Chondrocyte (in vitro differentiated cells): Measurements from ENCODE around the gene SRGAP1. TPM values are rescaled to one million over a fixed set of nuclear protein-coding genes. Genes with fewer than 3 reads are reported as not detected.
"Not testable (repeated sequence)": the region's sequence is repeated elsewhere in the genome, so short reads cannot be mapped to it uniquely, and the experiment has no call there.

Experiments used
- DNase-seq: peaks from one replicate; pipeline ENCODE4 v3.0.0; 2021; ENCODE audit warnings: mixed read lengths, low spot score
- H3K27ac Mint-ChIP-seq: one replicate; pipeline ENCODE4 v1.8.0; 2021; ENCODE audit warnings: mild to moderate bottlenecking, moderate library complexity, mixed read lengths; ENCODE audit not compliant: unreplicated experiment
- H3K27me3 Mint-ChIP-seq: 2 replicates; pipeline ENCODE4 v1.8.0; 2021; ENCODE audit warnings: low read depth, mixed read lengths
- H3K36me3 Mint-ChIP-seq: 2 replicates; pipeline ENCODE4 v1.8.0; 2021; ENCODE audit warnings: low read depth, mixed read lengths
- H3K4me1 Mint-ChIP-seq: 2 replicates; pipeline ENCODE4 v1.8.0; 2021; ENCODE audit warnings: low read depth, mild to moderate bottlenecking, mixed read lengths
- H3K4me3 Mint-ChIP-seq: one replicate; pipeline ENCODE4 v1.8.0; 2021; ENCODE audit warnings: mild to moderate bottlenecking, moderate library complexity, mixed read lengths; ENCODE audit not compliant: unreplicated experiment
- H3K9me3 Mint-ChIP-seq: 2 replicates; pipeline ENCODE4 v1.8.0; 2021; ENCODE audit warnings: low read depth, mixed read lengths
- CTCF ChIP-seq: fragments of 200-600 bp; sonication (generic); IDR thresholded peaks from 2 replicates; pipeline ENCODE4 v1.5.0; 2021; ENCODE audit warnings: antibody characterized with exemption, mild to moderate bottlenecking, moderate library complexity
- total RNA-seq: library from RNA; stranded (reverse); gene quantifications from 3 replicates; pipeline ENCODE4 v1.2.1, GENCODE V29; 2021

The SRGAP1 gene
- total RNA-seq, 1 donor from 2014 or later: 13.2 TPM

DNA sequence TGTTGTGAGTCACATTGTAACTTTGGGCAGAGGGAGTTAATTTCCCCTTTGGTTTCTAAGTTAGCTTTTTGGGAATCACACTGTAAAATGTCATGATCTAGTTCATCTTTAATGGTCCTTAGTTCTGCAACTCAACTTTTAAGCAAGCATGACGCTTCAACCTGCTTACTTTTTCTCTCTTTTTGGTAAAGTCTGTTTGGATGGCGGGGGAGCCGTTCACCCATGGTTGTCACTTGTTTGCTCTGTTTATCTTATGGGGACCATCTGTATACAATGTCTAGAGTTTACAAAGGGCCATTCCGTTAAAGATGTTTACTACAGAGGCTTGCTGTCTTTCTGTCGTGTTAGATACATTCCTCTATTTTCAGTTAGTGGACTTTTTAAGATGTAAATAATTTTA lies 172.0 kb downstream of the SRGAP1 start:
- no peaks in the 10 kb centered on the region for H3K27me3 Mint-ChIP-seq
- H3K9me3 Mint-ChIP-seq: no peaks in the 10 kb centered on the region
- no peaks in the 10 kb centered on the region for H3K36me3 Mint-ChIP-seq
- no peak for DNase-seq
- H3K4me3 Mint-ChIP-seq: no peak overlapping the region
- no peak for TF ChIP-seq CTCF
- H3K4me1 Mint-ChIP-seq: peaks cover 19% of the 10 kb centered on the region
- no peak overlapping the region for H3K27ac Mint-ChIP-seq

GRCh38 chr12:64018116-64018515 lies 173.6 kb downstream of the SRGAP1 start:
- not testable (repeated sequence) for H3K27me3 Mint-ChIP-seq, DNase-seq, H3K4me3 Mint-ChIP-seq, H3K36me3 Mint-ChIP-seq, H3K9me3 Mint-ChIP-seq, H3K27ac Mint-ChIP-seq
- peaks cover 19% of the 10 kb centered on the region for H3K4me1 Mint-ChIP-seq

DNA sequence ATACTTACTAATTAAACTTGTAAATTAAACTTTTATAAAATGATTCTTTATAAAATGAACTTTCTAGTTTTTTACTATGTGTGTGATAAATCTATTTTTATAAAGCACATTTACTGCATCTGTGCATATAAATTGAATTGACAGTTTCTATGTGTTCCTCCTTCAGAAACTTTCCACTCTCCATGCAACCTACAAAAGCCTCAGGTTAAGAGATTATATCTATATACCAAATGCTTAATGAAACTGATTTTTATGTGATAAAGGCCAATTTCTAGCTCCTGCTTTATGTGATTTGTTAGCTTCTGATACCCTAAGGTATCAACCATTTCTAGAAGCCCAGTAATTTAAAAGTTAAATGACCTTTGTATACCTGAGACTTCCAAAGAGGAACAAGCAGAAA lies 174.0 kb downstream of the SRGAP1 start:
- no peak for TF ChIP-seq CTCF
- H3K36me3 Mint-ChIP-seq: no peaks in the 10 kb centered on the region
- no peaks in the 10 kb centered on the region for H3K27me3 Mint-ChIP-seq
- no peaks in the 10 kb centered on the region for H3K9me3 Mint-ChIP-seq
- DNase-seq: no peak
- no peak overlapping the region for H3K4me3 Mint-ChIP-seq
- H3K27ac Mint-ChIP-seq: no peak overlapping the region
- H3K4me1 Mint-ChIP-seq: peaks cover 17% of the 10 kb centered on the region

- Mint-ChIP-seq H3K27me3 (no peaks in the 10 kb centered on the region), H3K9me3 (no peaks in the 10 kb centered on the region), H3K27ac (no peak overlapping the region), H3K4me3 (no peak overlapping the region), H3K36me3 (no peaks in the 10 kb centered on the region), H3K4me1 (peaks cover 13% of the 10 kb centered on the region)
- no peak for DNase-seq
- no peak for TF ChIP-seq CTCF
Measured at GRCh38 chr12:64019101-64019500, 174.6 kb downstream of the SRGAP1 start.

- Mint-ChIP-seq H3K36me3 (no peaks in the 10 kb centered on the region), H3K4me3 (no peak overlapping the region), H3K4me1 (peaks cover 15% of the 10 kb centered on the region), H3K27ac (no peak overlapping the region), H3K27me3 (no peaks in the 10 kb centered on the region), H3K9me3 (no peaks in the 10 kb centered on the region)
- TF ChIP-seq CTCF: no peak
- no peak for DNase-seq
Measured at GRCh38 chr12:64019654-64020053, 175.2 kb downstream of the SRGAP1 start.

DNA sequence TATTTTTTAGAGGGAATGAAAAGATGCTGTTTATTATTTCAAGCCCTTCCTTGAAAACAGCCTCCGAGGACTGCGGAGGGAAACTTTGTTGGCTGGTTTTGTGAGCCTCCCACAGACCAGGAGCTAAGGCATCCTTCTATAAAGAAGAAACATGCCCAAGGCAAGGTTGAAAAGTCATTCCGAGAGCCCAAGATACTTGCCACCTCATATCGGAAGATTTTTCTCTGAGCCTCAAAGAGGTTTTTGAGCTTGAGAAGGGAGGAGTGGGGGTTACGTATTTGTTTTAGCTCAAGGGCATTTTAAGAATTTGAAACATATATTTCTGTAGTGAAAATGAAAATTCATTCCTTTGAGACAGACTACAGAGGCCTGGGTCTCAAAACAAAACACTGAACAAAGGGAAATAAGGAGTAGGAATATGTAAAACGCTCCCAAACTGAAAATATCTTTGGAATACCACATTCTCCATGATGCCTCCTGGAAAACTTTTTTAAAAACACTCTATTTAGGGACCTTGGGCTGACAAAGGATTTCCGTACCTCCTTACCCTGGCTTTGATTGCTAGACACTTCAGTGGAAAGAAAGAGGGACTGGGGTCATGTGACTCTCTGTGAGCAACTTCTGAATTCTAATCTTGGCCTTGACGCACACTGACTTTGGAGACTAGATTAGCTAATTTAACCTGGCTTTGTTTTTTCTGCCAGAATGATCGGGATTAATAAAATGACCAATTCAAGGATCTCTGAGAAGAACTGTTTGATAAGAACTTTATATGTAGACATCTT lies 180.9 kb downstream of the SRGAP1 start:
- TF ChIP-seq CTCF: no peak
- no peak for DNase-seq
- Mint-ChIP-seq H3K27ac (peak overlapping the region; percentile 71), H3K27me3 (no peaks in the 10 kb centered on the region), H3K4me1 (peaks cover 42% of the 10 kb centered on the region), H3K9me3 (peaks cover 4% of the 10 kb centered on the region), H3K4me3 (peak overlapping the region; percentile 26), H3K36me3 (peaks cover 2% of the 10 kb centered on the region)
